ENCODE measurements around the gene ZCCHC10.
"Not testable (repeated sequence)": the region's sequence is repeated elsewhere in the genome, so short reads cannot be mapped to it uniquely, and the experiment has no call there.

The ZCCHC10 gene

DNA sequence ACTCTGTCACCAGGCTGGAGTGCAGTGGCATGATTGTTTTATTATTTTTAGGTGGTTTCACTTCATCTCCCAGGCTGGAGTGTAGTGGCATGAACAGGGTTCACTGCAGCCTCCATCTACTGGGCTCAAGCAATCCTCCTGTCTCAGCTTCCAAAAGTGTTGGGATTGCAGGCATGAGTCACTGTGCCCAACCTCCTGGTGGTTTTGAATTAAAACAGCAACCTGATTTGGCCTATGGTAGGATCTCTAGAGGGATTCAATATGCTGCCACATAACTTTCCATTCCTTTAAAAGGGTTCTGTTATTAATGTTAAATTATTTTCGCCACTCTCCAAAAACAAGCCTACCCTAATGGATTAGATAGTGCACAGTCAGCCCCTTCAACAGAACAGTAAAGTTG lies 15.6 kb upstream of the ZCCHC10 start:
- DNase-seq (ENCODE audit: low read depth in 2 of 2) = no peak

DNA sequence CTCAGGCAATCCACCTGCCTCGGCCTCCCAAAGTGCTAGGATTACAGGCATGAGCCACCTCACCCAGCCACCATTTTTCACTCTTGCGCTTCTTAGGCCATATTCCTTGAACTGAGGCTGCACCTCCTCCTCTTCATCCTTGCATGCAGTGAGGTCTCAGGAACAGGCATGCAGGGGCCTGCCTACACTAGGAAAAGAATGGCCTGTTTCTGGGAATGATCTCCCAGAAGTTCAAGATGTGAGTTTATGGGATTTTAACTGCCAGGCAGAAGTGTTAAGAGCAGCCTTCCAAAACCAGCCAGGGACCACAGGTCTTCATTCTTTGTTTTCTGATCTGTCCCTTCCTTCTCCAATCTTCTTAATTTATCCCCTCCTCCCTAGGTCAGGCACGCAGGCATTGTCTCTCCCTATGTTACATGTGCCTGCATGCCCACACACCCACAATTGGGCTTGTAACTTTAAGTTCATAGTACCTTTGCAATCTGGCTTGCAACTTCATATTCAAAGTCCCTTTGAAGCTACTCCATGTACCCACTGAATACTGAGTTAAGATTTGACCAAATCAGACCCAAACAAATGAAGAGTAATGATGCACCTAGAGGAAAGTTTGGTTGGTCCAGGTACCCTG lies 14.9 kb upstream of the ZCCHC10 start:
- DNase-seq (ENCODE audit: low read depth in 2 of 2) = no peak

- not testable (repeated sequence) for DNase-seq (ENCODE audit: low read depth in 2 of 2)
Measured at GRCh38 chr5:133036677-133037076, 10.3 kb upstream of the ZCCHC10 start.

GRCh38 chr5:133035224-133035623 lies 8.9 kb upstream of the ZCCHC10 start:
- DNase-seq (ENCODE audit: low read depth in 2 of 2) = no peak

DNA sequence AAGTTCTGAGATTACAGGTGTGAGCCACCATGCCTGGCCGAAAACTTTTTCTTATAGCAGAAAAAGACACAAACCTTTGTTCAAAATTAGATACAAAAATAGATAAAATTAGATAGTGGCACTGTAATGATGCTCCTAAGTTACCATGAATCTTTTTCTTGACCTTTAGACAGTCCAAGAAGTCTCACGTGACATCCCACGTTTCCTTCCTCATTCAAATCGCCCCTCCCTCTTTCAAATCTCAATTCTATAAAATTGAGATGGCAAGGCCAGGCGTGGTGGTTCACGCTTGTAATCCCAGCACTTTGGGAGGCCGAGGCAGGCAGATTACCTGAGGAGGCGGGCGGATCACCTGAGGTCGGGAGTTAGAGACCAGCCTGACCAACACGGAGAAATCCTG lies 7.7 kb upstream of the ZCCHC10 start:
- no peak for DNase-seq (ENCODE audit: low read depth in 2 of 2)

DNA sequence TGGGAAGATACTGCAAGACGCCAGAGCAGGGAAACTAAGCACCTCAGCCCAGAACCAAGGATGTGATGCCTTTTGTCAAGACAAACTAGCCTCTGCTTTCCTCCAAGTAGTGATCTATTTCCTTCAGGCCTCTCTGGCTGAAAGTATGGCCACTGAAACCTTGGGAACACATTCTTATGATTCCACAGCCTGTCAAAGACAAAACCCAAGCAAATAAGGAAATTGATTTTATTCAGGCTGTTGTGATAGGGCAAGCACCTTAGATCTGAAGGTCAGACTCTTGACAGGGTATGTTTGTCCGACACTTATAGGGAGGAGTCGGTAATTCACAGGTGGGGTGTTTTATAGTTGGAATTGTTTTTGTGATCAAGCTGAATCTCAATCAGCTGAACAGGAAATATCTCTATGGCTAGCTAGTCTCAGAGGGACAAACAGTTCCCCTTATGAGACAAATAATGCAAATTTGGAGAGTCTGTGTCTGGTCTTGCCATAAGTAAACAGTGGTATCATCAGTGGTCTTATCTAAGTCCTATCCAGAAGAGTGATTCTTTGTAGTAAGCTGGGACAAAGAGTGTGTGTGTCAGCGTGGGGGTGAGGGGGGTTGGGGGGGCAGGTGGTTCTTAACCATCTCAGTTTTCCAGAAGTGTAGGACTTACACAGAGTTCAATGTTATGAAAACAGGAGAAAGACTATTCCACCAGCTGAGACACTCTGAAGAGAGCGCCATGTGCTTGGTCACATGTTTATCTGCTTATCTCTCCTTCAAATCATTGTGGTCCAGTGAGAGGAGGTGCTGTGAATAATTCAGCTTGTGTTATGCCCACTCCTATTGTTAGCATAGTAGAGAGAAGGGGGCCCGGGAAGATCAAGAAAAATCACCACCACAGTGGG lies 6.7 kb upstream of the ZCCHC10 start:
- DNase-seq (ENCODE audit: low read depth in 2 of 2) = no peak

DNA sequence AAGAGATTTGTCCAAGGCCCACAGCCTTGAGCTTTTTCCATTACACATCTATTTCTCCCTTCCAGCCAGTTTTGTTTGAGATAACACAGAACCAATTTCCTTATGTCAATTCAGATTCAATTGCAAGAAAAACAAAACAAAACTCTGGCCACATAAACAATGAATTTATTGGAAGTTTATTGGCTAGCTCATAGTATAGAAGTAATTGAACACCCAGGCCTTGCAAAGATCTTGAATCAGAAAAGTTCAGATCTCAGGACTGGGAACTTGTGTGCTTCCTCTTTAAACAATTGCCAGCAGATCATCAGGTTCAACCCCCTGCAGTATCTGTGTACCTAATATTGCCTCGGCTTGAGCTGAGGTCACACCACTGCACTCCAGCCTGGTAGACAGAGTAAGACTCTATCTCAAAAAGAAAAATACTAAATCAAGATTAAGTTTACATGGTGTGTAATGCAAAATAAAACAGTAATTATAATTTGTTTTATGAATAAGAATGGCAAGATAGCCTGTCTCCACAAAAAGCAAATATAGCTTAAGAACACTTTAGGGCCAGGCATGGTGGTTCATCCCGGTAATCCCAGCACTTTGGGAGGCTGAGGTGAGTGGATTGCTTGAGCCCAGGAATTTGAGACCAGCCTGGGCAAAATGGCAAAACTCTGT lies 4.1 kb upstream of the ZCCHC10 start:
- no peak for DNase-seq (ENCODE audit: low read depth in 2 of 2)

DNA sequence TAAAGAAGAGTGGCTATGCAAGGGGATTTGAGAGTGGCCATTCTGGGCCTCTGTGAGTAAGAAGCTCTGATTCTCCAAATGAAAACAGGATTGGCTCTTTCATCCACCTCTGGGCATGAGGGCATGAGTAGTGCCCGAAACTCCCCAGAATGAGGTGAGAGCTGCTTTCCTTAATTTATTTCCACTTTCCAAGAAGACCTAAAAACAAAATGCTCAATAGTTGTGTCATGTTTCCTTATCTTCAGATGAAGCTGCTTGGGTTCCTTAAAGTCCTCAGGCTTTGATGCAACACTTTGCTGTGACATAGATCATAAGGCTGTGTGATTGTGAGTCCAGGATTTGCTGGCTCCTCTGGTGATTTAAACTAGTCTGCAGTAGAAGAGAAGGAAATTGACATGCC lies 3.1 kb upstream of the ZCCHC10 start:
- no peak for DNase-seq (ENCODE audit: low read depth in 2 of 2)

- no peak for DNase-seq (ENCODE audit: low read depth in 2 of 2)
Measured at GRCh38 chr5:133026664-133027153, 360 bp upstream of the ZCCHC10 start.

- not testable (repeated sequence) for DNase-seq (ENCODE audit: low read depth in 2 of 2)
Measured at GRCh38 chr5:133019471-133019870, 6.9 kb downstream of the ZCCHC10 start.

DNA sequence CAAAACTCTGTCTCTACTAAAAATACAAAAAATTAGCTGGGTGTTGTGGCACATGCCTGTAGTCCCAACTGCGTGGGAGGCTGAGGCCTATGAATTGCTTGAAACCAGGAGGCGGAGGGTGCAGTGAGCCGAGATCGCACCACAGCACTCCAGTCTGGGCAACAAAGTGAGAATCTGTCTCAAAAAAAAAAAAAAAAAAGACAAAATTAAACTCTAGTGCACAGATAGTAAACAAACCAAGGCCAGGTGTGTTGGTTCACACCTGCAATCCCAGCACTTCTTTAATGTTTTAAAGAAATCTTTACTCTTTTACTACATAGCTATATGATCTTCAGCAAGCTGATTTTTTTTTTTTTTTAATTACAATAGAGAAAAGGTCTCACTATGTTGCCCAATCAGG lies 8.4 kb downstream of the ZCCHC10 start:
- no peak for DNase-seq (ENCODE audit: low read depth in 2 of 2)

DNA sequence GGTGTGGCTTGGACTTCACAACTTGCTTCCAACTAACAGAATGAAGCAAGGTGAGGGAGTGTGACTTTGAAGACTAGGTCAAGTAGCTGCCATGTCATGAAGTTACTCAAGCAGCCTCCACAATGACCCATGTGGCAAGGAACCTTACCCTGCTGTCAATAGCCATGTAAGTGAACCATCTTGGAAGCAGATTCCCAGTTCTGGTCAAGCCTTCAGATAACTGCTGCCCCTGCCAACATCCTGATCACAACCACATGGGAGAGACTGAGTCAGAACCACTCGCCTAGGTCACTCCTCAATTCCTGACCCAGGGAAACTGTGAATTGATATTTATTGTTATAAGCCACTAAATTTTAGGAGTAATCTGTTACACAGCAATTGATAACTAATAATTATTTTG lies 10.9 kb downstream of the ZCCHC10 start:
- DNase-seq (ENCODE audit: low read depth in 2 of 2) = no peak

DNA sequence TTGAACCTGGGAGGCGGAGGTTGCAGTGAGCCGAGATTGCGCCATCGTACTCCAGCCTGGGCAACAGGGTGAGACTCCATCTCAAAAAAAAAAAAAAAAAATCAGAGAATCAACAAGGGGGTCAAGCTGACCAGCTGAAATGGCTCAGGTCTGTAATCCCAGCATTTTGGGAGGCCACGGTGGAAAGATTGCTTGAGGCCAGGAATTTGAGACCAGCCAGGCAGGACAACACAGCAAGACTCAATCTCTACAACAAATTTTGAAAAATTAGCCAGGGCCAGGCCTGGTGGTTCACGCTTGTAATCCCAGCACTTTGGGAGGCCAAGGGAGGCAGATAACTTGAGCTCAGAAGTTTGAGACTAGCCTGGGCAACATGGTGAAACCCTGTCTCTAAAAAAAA lies 17.9 kb downstream of the ZCCHC10 start:
- DNase-seq (ENCODE audit: low read depth in 2 of 2) = not testable (repeated sequence)

GRCh38 chr5:133006653-133007052 lies 19.7 kb downstream of the ZCCHC10 start:
- no peak for DNase-seq (ENCODE audit: low read depth in 2 of 2)

GRCh38 chr5:132999246-132999645 lies 27.1 kb downstream of the ZCCHC10 start:
- DNase-seq (ENCODE audit: low read depth in 2 of 2) = no peak

DNA sequence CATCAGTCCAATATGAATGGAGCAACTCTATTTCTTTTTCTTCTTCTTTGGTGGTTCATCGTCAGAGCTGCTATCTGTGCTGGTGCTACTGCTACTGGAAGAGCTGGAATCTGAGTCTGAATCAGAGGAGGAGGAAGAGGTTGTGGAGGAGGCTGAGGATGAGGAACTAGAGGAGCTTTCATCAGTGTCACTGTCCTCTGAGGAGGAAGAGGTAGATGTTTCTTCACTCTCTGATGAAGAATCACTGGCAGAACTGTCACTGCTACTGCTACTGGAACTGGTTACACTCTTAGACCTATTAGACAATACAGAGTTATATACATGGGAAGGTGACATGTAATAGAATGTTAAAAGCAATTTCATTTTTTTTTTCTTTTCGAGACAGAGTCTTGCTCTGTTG lies 27.8 kb downstream of the ZCCHC10 start:
- no peak for DNase-seq (ENCODE audit: low read depth in 2 of 2)

- no peak for DNase-seq (ENCODE audit: low read depth in 2 of 2)
Measured at GRCh38 chr5:132996307-132996706, 30.0 kb downstream of the ZCCHC10 start.

DNA sequence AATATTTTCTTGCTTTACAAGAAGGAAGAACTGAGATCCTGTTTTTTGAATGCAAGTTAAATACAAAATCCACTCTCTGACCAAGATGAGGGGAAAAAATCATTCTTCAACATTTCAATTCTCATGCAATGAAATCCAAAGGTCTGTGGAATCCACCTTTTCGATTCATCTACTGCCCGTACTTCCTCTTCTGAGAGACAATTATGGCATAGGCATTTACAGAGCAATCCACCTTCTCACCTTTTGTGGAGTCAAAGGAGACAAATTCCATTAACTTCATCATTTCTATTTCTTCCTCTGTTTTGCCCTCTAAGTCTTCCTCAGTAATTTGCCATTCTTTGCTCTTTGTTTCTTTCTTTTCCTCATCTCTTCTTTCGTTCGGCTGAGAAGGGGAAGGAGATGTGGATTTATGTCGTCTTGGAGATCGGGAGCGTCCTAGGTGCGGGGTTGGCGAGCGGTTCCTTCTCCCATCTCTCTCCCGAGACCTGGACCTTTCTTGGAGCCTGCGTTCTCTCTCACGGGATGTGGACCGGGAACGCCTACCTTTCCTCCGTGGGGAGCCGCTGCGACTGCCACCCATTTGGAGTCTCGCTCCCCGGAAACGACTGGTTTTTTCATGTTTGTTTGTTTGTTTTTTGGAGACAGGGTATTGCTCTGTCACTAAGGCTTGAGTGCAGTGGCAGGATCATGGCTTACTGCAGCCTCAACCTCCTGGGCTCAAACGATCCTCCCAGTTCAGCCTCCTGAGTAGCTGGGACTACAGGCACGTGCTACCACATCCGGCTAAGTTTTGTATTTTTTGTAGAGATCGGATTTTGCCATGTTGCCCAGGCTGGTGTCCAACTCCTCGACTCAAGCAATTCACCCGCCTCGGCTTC lies 38.6 kb downstream of the ZCCHC10 start:
- no peak for DNase-seq (ENCODE audit: low read depth in 2 of 2)

GRCh38 chr5:132982971-132983370 lies 43.4 kb downstream of the ZCCHC10 start:
- not testable (repeated sequence) for DNase-seq (ENCODE audit: low read depth in 2 of 2)

DNA sequence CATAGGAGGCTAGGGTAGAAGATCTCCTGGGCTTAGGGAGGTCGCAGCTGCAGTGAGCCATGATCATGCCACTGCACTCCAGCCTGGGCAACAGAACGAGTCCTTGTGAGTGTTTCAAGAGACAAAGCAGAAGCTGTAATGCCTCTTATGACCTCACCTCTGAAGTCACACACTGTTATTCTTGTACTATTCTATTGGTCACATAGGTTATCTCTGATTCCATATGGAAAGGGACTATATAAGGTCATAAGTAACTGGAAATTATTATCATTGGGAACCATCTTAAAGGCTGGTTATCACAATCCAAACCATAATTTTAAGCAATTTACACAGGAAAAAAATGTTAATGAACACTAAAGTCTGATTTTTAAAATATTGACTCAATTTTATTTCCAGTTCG lies 45.1 kb downstream of the ZCCHC10 start:
- no peak for DNase-seq (ENCODE audit: low read depth in 2 of 2)

DNA sequence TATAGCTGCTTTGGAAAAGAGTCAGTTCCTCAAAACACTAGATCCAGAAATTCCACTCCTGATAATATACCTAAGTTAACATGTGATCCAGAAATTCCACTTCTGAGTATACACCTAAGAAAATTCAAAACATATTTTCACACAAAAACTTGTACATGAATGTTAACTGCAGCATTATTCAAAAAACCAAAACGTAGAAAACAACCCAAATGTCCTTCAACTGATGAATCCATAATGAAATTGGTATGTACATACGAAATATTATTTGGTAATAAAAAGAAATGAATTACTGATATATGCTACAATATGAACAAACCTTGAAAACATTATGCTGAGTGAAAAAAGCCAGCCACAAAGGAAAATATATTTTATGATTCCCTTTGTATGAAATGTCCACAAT lies 46.4 kb downstream of the ZCCHC10 start:
- no peak for DNase-seq (ENCODE audit: low read depth in 2 of 2)

Measured in fibroblast of skin of left quadriceps (primary cell).